Thyroid gland (tissue), 4 donors: ENCODE results near the gene AARS2. TPM values are rescaled to one million over a fixed set of nuclear protein-coding genes. Genes with fewer than 3 reads are reported as not detected.
A peak's percentile ranks its signal among the peaks of the same experiment; 100 is the strongest.

Experiments used
- DNase-seq, 2 donors: peaks; one replicate each; pipeline ENCODE4 v3.0.0-alpha.2; 2019
- H3K27ac ChIP-seq, 3 donors: fragments of 200-600 bp; sonication (generic); 1 replicate in 2 of 3; 2 replicates in 1 of 3; pipeline ENCODE4 v1.5.1; 2016 to 2019; ENCODE audit warnings: mild to moderate bottlenecking in 1 of 3, moderate library complexity in 1 of 3
- H3K27me3 ChIP-seq: fragments of 200-600 bp; sonication (generic); one replicate; pipeline ENCODE4 v1.5.1; 2019
- H3K36me3 ChIP-seq, 2 donors: fragments of 200-600 bp; sonication (generic); one replicate each; pipeline ENCODE4 v1.5.1; 2016 to 2019
- H3K4me1 ChIP-seq, 2 donors: fragments of 200-600 bp; sonication (generic); one replicate each; pipeline ENCODE4 v1.5.1; 2017 to 2019
- H3K4me3 ChIP-seq, 3 donors: fragments of 200-600 bp; sonication (generic); replicated peaks in 1 of 3; 1 replicate in 2 of 3; 2 replicates in 1 of 3; pipeline ENCODE4 v1.5.1; 2016; ENCODE audit warnings: mild to moderate bottlenecking in 1 of 3
- H3K9me3 ChIP-seq: fragments of 200-600 bp; sonication (generic); one replicate; pipeline ENCODE4 v1.5.1; 2017
- POLR2A ChIP-seq, 2 donors: fragments of 450-650 bp; IDR thresholded peaks; one replicate each; pipeline ENCODE4 v1.6.1; 2017; ENCODE audit warnings: antibody characterized with exemption in 2 of 2, mild to moderate bottlenecking in 2 of 2, moderate library complexity in 1 of 2
- WGBS, 2 donors: methylation state at CpG; one replicate each; pipeline ENCODE4 v1.1.5; 2017; 5-methylcytosine and 5-hydroxymethylcytosine counted together
- intact Hi-C: fragments of 100-400 bp; cut with DNase I; formaldehyde crosslinking; loops from one replicate; pipeline ENCODE4 v1.15.1; 2023
- total RNA-seq, 4 donors: library from RNA; depleted of rRNA; stranded (reverse); fragments of >200 nt; gene quantifications; one replicate each; pipeline ENCODE4 v1.2.3, GENCODE V29; 2016
- TF ChIP-seq, protein P1 (sequence below), 6 experiments: fragments of 200-600 bp in 3 of 6; fragments of 450-650 bp in 3 of 6; sonication (generic) in 3 of 6; IDR thresholded peaks; one replicate each; pipeline ENCODE4 v1.5.1; 2016 to 2019; ENCODE audit warnings: antibody characterized with exemption in 6 of 6, mild to moderate bottlenecking in 2 of 6, inconsistent platforms in 1 of 6, moderate library complexity in 1 of 6

Gene AARS2
- total RNA-seq, 4 donors from 2014 or later: 9.7 to 18.0 (median 14.2) TPM

DNA sequence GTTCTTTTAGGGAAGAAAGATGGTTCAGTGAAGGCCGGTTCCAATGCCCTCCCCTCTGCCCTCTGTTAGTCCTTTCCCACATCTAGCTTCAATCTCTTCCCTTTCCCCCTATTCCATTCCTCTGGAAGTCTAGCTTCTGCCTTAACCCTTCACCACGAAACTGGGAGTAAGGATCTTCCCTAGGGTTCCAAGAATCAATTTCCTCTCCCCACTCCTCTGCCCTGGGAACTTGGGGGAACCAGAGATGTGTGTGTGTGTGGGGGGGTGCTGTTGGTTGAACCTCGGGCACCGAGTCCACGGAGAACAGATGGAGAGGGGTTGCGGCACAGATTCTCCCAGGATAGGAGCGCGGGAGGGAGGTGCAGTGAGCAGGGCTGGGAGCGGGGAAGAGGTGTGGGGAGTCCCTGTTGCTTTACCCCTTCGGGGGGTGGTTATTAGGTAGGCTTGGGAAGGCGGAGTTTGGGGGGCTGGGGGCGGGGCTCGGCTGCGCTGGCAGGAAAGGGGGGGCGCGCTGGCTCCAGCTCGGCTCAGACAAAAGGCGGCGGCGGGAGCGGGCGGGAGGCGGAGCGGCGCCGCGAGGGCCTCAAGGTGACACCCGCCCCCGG, 43.1 kb downstream of the AARS2 start, which contains the start of gene TMEM151B:
Gene TMEM151B, plus strand, starts transcription at position 530 of the 605 bp plus-strand sequence. CDS start 293 bp downstream, outside the sequence.
- Histone ChIP-seq H3K4me3 (peak within 1 kb of the TSS in 1 of 3 donors; percentile 27), H3K9me3 (no peaks in the 10 kb centered on the region), H3K4me1 (peaks cover under 1 to 6% of the 10 kb centered on the region in 2 donors), H3K36me3 (no peaks in the 10 kb centered on the region), H3K27me3 (no peaks in the 10 kb centered on the region), H3K27ac (no peak within 1 kb of the TSS)
- TF ChIP-seq, protein P1, sequence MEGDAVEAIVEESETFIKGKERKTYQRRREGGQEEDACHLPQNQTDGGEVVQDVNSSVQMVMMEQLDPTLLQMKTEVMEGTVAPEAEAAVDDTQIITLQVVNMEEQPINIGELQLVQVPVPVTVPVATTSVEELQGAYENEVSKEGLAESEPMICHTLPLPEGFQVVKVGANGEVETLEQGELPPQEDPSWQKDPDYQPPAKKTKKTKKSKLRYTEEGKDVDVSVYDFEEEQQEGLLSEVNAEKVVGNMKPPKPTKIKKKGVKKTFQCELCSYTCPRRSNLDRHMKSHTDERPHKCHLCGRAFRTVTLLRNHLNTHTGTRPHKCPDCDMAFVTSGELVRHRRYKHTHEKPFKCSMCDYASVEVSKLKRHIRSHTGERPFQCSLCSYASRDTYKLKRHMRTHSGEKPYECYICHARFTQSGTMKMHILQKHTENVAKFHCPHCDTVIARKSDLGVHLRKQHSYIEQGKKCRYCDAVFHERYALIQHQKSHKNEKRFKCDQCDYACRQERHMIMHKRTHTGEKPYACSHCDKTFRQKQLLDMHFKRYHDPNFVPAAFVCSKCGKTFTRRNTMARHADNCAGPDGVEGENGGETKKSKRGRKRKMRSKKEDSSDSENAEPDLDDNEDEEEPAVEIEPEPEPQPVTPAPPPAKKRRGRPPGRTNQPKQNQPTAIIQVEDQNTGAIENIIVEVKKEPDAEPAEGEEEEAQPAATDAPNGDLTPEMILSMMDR (IDR thresholded peaks at IDR 0.05): no peak
- TF ChIP-seq POLR2A (IDR thresholded peaks at IDR 0.05): no peak
- WGBS, 2 donors: 20 to 39% methylated on average over 10 to 21 of the region's 29 CpGs
- DNase-seq: no peak
- intact Hi-C loops: loop anchor here (2.0 to 5.0 kb wide), 2 partner anchors 67 to 112 kb away; no protein-coding TSS in a partner anchor

DNA sequence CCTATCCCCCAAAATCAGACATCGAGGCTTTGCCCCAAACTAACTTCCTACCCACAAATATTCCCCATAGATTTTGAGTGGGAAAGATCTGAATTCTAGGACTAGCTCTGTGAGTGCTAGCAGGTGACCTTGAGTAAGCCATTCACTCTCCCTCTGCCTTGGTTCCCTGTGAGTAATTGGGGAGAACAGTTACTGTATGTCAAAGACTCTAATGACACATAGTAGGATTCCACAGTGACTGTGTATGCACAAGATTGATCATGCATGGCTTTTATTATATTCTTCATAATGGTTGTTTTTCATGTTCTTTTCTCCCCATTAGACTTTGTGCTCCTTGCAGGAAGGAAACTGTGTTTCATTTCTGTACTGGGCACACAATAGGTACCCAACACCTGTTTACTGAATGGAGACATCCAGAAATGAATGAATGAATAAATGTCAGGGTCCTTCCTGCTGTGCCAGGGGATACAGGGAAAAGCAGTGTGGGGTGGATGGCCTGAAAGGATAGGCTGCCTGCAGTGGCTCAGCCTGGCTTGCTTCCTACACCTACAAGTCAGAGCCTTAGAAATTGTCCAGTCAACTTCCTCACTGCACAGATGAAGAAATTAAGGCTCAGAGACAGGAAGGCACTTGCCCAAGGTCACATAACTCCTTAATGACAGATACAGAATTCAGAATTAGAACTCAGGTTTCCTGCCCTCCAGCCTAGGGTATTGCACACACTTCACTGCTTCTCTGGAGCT, 43.8 kb downstream of the AARS2 start:
- Histone ChIP-seq H3K9me3 (no peaks in the 10 kb centered on the region), H3K27ac (no peak overlapping the region), H3K27me3 (no peaks in the 10 kb centered on the region), H3K4me1 (peaks cover 7 to 11% of the 10 kb centered on the region in 2 donors), H3K36me3 (no peaks in the 10 kb centered on the region), H3K4me3 (no peak overlapping the region)
- 43 to 93% methylated on average over 1 of the region's 1 CpG for WGBS, 2 donors
- TF ChIP-seq POLR2A (IDR thresholded peaks at IDR 0.05): no peak
- TF ChIP-seq, protein P1 (IDR thresholded peaks at IDR 0.05): no peak
- DNase-seq: no peak
- intact Hi-C loops: loop anchor here (2.0 to 5.0 kb wide), 2 partner anchors 67 to 113 kb away; no protein-coding TSS in a partner anchor

DNA sequence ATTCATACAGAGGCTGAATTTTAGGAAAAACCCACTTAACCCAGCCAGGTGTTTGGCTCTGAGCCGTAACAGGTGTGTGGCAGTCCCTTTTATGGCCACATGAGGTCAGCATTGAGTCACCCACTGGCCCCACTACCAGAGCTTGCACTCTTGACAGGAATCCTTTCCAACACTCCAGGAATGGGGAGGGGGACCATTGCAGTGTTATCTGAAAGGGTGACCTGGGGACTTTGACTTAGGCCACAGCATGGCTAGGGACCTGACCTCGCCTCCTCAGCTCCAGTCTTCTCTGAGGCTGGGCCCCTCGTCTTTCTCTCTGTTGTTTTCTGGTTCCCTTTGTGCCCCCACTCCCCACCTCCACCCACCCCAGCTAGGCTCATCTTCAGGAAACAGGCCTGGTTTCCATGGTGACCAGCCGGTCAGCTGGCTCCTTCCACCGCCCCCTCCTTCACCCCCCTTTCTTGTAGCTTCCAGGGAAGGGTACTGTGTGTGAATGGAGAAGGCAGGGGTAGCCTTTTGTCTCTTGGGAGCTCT, 45.0 kb downstream of the AARS2 start:
- Histone ChIP-seq H3K36me3 (no peaks in the 10 kb centered on the region), H3K27me3 (no peaks in the 10 kb centered on the region), H3K4me3 (no peak overlapping the region), H3K27ac (no peak overlapping the region), H3K9me3 (no peaks in the 10 kb centered on the region), H3K4me1 (peaks cover 19 to 23% of the 10 kb centered on the region in 2 donors)
- intact Hi-C loops: loop anchor here (2.0 to 5.0 kb wide), 2 partner anchors 69 to 114 kb away; no protein-coding TSS in a partner anchor
- no peak for TF ChIP-seq POLR2A (IDR thresholded peaks at IDR 0.05)
- TF ChIP-seq, protein P1 (IDR thresholded peaks at IDR 0.05): peak; percentile 74 to 94 (median 86)
- 9 to 18% methylated on average over 5 of the region's 5 CpGs for WGBS, 2 donors
- DNase-seq: peak; percentile 58 to 61

DNA sequence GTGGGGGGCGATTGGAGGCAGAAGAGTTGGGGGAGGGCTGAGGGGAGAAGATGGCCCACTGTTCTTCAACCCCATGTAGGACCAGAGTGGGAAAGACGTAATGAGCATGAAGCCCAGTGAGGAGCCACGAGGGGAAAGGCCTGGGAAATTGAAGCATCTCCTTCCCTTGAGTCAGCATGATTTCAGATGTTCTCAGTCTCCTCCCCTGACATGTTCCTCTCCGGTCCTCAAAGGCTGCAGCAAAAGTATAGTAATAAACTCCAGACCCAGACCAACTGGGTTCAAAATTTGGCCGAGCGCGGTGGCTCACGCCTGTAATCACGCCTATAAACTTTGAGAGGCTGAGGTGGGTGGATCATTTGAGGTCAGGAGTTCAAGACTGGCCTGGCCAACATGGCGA, 45.9 kb downstream of the AARS2 start:
- H3K27me3 ChIP-seq: no peaks in the 10 kb centered on the region
- no peak overlapping the region for H3K4me3 ChIP-seq
- peaks cover 27 to 32% of the 10 kb centered on the region in 2 donors for H3K4me1 ChIP-seq
- 74% methylated on average over 10 of the region's 10 CpGs for WGBS, 2 donors
- no peak for TF ChIP-seq POLR2A (IDR thresholded peaks at IDR 0.05)
- TF ChIP-seq, protein P1 (IDR thresholded peaks at IDR 0.05): no peak
- no peaks in the 10 kb centered on the region for H3K36me3 ChIP-seq
- H3K9me3 ChIP-seq: no peaks in the 10 kb centered on the region
- no peak for DNase-seq
- H3K27ac ChIP-seq: no peak overlapping the region
- intact Hi-C loops: loop anchor here (5.0 kb wide), 1 partner anchor 115 kb away; no protein-coding TSS in a partner anchor
